ENCODE results near the gene SYTL2. TPM values are rescaled to one million over a fixed set of nuclear protein-coding genes. Genes with fewer than 3 reads are reported as not detected.
"Not testable (repeated sequence)": the region's sequence is repeated elsewhere in the genome, so short reads cannot be mapped to it uniquely, and the experiment has no call there.

SYTL2 gene
- total and polyA plus RNA-seq, 10 donors, result 2.7 to 176 (median 26.5) TPM

GRCh38 chr11:85658180-85658579 is 152.8 kb downstream of the SYTL2 start:
- no peak overlapping the region for H3K4me3 ChIP-seq
- H3K36me3 ChIP-seq, result peaks cover 0 to 90% (median 33%) of the 10 kb centered on the region in 6 donors
- TF ChIP-seq CTCF (IDR thresholded peaks at IDR 0.05 in 8 of 11, conservative IDR thresholded peaks at IDR 0.05 in 3 of 11), result no peak
- intact Hi-C loops (cut with DNase I; ENCODE audit: low total_unique reads), result no loop called here
- WGBS, 5 donors, result 71 to 78% (median 75%) methylated on average over 1 of the region's 1 CpG
- H3K27me3 ChIP-seq (replicated peaks in 1 of 7), result no peaks in the 10 kb centered on the region
- no peak for DNase-seq
- H3K27ac ChIP-seq, result no peak overlapping the region
- H3K9me3 ChIP-seq, result no peaks in the 10 kb centered on the region
- peaks cover 40 to 95% (median 64%) of the 10 kb centered on the region in 6 donors for H3K4me1 ChIP-seq

GRCh38 chr11:85656777-85657176 is 154.2 kb downstream of the SYTL2 start:
- TF ChIP-seq CTCF (IDR thresholded peaks at IDR 0.05 in 8 of 11, conservative IDR thresholded peaks at IDR 0.05 in 3 of 11) (no peak), POLR2AphosphoS5 (IDR thresholded peaks at IDR 0.05) (no peak), POLR2A (IDR thresholded peaks at IDR 0.05) (no peak)
- WGBS, 5 donors, result 87 to 94% (median 92%) methylated on average over 1 of the region's 1 CpG
- intact Hi-C loops (cut with DNase I; ENCODE audit: low total_unique reads), result no loop called here
- Histone ChIP-seq H3K4me3 (no peak overlapping the region), H3K27me3 (replicated peaks in 1 of 7) (no peaks in the 10 kb centered on the region), H3K9me3 (no peaks in the 10 kb centered on the region), H3K36me3 (peaks cover 0 to 93% (median 33%) of the 10 kb centered on the region in 6 donors), H3K27ac (no peak overlapping the region), H3K4me1 (peaks cover 32 to 95% (median 55%) of the 10 kb centered on the region in 6 donors)
- no peak for DNase-seq

GRCh38 chr11:85654343-85654742 is 156.6 kb downstream of the SYTL2 start:
- H3K9me3 ChIP-seq; H3K27ac ChIP-seq; H3K27me3 ChIP-seq (replicated peaks in 1 of 7); H3K4me3 ChIP-seq; intact Hi-C loops (cut with DNase I; ENCODE audit: low total_unique reads); DNase-seq: not testable (repeated sequence)
- 89 to 98% (median 95%) methylated on average over 3 to 4 of the region's 4 CpGs for WGBS, 5 donors
- TF ChIP-seq POLR2AphosphoS5 (IDR thresholded peaks at IDR 0.05), result peak in 2 of 3 donors; percentile 14 to 18
- Histone ChIP-seq H3K36me3 (peaks cover 0 to 83% (median 30%) of the 10 kb centered on the region in 6 donors), H3K4me1 (peaks cover 10 to 85% (median 36%) of the 10 kb centered on the region in 6 donors)

- Histone ChIP-seq H3K4me3 (no peak overlapping the region), H3K27me3 (replicated peaks in 1 of 7) (no peaks in the 10 kb centered on the region), H3K36me3 (peaks cover 0 to 70% (median 24%) of the 10 kb centered on the region in 6 donors), H3K27ac (no peak overlapping the region), H3K4me1 (peaks cover 10 to 85% (median 38%) of the 10 kb centered on the region in 6 donors), H3K9me3 (no peaks in the 10 kb centered on the region)
- intact Hi-C loops (cut with DNase I; ENCODE audit: low total_unique reads), result no loop called here
- no peak for DNase-seq
- TF ChIP-seq POLR2AphosphoS5 (IDR thresholded peaks at IDR 0.05) (no peak), POLR2A (IDR thresholded peaks at IDR 0.05) (no peak), CTCF (IDR thresholded peaks at IDR 0.05 in 8 of 11, conservative IDR thresholded peaks at IDR 0.05 in 3 of 11) (no peak)
- WGBS, 5 donors, result 47 to 59% (median 55%) methylated on average over 3 of the region's 3 CpGs
These were observed 158.0 kb downstream of the SYTL2 start for GRCh38 chr11:85652786-85653447.
